Measurements from ENCODE around the gene ZNF280C. TPM values are rescaled to one million over a fixed set of nuclear protein-coding genes. Genes with fewer than 3 reads are reported as not detected.
A peak's percentile ranks its signal among the peaks of the same experiment; 100 is the strongest.

ZNF280C gene
- total RNA-seq, 1 experiment from 2014 or later, result 6.6 TPM

- BruUV-seq (replicated peaks), result no TSS peak
- peaks cover 46% of the 10 kb centered on the region for H3K27me3 Mint-ChIP-seq (ENCODE audit: insufficient read depth, unreplicated experiment)
- no peaks in the 10 kb centered on the region for H3K9me3 Mint-ChIP-seq (ENCODE audit: unreplicated experiment)
- peaks cover 12% of the 10 kb centered on the region for H3K4me1 Mint-ChIP-seq (ENCODE audit: insufficient read depth, unreplicated experiment)
- DNase-seq (ENCODE audit: unreplicated experiment), result peak; percentile 54
- TF ChIP-seq CTCF (IDR thresholded peaks at IDR 0.05; ENCODE audit: unreplicated experiment), result no peak
- CTCF ChIA-PET, result interaction anchor here (0.6 to 1.9 kb wide), 7 partner anchors 15 to 278 kb away, joined by 3 to 7 read pairs (median 3); no protein-coding TSS in a partner anchor
- H3K27ac Mint-ChIP-seq (ENCODE audit: low read depth, unreplicated experiment), result peak overlapping the region; percentile 46
- H3K4me3 Mint-ChIP-seq (ENCODE audit: unreplicated experiment), result no peak overlapping the region
- POLR2A ChIA-PET, result interaction anchor here (1.1 to 1.6 kb wide), 4 partner anchors 9 to 64 kb away, joined by 3 to 8 read pairs (median 4); partner anchors contain the start of genes AIFM1 and ELF4
- intact Hi-C loops (cut with micrococcal nuclease), result no loop called here
- no peaks in the 10 kb centered on the region for H3K36me3 Mint-ChIP-seq (ENCODE audit: insufficient read depth, unreplicated experiment)
Observed at GRCh38 chrX:130174045-130174704, 94.5 kb downstream of the ZNF280C start.

GRCh38 chrX:130173190-130173895, 95.4 kb downstream of the ZNF280C start:
- H3K27ac Mint-ChIP-seq (ENCODE audit: low read depth, unreplicated experiment), result peak overlapping the region; percentile 46
- TSS peak; percentile 71 for BruUV-seq (replicated peaks)
- peaks cover 43% of the 10 kb centered on the region for H3K27me3 Mint-ChIP-seq (ENCODE audit: insufficient read depth, unreplicated experiment)
- H3K4me3 Mint-ChIP-seq (ENCODE audit: unreplicated experiment), result no peak overlapping the region
- no peaks in the 10 kb centered on the region for H3K9me3 Mint-ChIP-seq (ENCODE audit: unreplicated experiment)
- TF ChIP-seq CTCF (IDR thresholded peaks at IDR 0.05; ENCODE audit: unreplicated experiment), result no peak
- ChIA-PET POLR2A (interaction anchor here (1.1 to 1.6 kb wide), 4 partner anchors 8 to 63 kb away, joined by 3 to 8 read pairs (median 4); partner anchors contain the start of genes AIFM1 and ELF4), CTCF (interaction anchor here (0.7 to 1.9 kb wide), 5 partner anchors 8 to 78 kb away, joined by 3 to 7 read pairs (median 3); partner anchors contain the start of gene AIFM1)
- peaks cover 12% of the 10 kb centered on the region for H3K4me1 Mint-ChIP-seq (ENCODE audit: insufficient read depth, unreplicated experiment)
- DNase-seq (ENCODE audit: unreplicated experiment), result peak; percentile 62
- intact Hi-C loops (cut with micrococcal nuclease), result no loop called here
- no peaks in the 10 kb centered on the region for H3K36me3 Mint-ChIP-seq (ENCODE audit: insufficient read depth, unreplicated experiment)

- H3K4me3 Mint-ChIP-seq (ENCODE audit: unreplicated experiment), result no peak overlapping the region
- no peak for TF ChIP-seq CTCF (IDR thresholded peaks at IDR 0.05; ENCODE audit: unreplicated experiment)
- POLR2A ChIA-PET, result no interaction called here
- peaks cover 42% of the 10 kb centered on the region for H3K27me3 Mint-ChIP-seq (ENCODE audit: insufficient read depth, unreplicated experiment)
- intact Hi-C loops (cut with micrococcal nuclease), result no loop called here
- H3K9me3 Mint-ChIP-seq (ENCODE audit: unreplicated experiment), result no peaks in the 10 kb centered on the region
- CTCF ChIA-PET, result no interaction called here
- peaks cover 12% of the 10 kb centered on the region for H3K4me1 Mint-ChIP-seq (ENCODE audit: insufficient read depth, unreplicated experiment)
- H3K36me3 Mint-ChIP-seq (ENCODE audit: insufficient read depth, unreplicated experiment), result no peaks in the 10 kb centered on the region
- no TSS peak for BruUV-seq (replicated peaks)
- H3K27ac Mint-ChIP-seq (ENCODE audit: low read depth, unreplicated experiment), result no peak overlapping the region
- no peak for DNase-seq (ENCODE audit: unreplicated experiment)
Observed at GRCh38 chrX:130172127-130172845, 96.4 kb downstream of the ZNF280C start.

Data from MCF 10A (cell line).